ENCODE measurements around the gene ZNF37A.
"Not testable (repeated sequence)": the region's sequence is repeated elsewhere in the genome, so short reads cannot be mapped to it uniquely, and the experiment has no call there.

Gene ZNF37A
- long read RNA-seq, donor 1, result 0 reads
- long read RNA-seq, donor 2, result 0 reads
- long read RNA-seq, donor 3, partial matches to known transcripts, result 0 of 1 reads
- long read RNA-seq, donor 3, other reads (novel, unspliced or antisense), result 0 of 1 reads
- long read RNA-seq, donor 4, result 0 reads
- long read RNA-seq, donor 5, result 0 reads
- long read RNA-seq, donor 6, full-length matches to known transcripts, result 1 of 1 reads
- long read RNA-seq, donor 6, partial matches to known transcripts, result 0 of 1 reads
- long read RNA-seq, donor 6, other reads (novel, unspliced or antisense), result 0 of 1 reads
- long read RNA-seq, donor 7, full-length matches to known transcripts, result 2 of 2 reads
- long read RNA-seq, donor 7, partial matches to known transcripts, result 0 of 2 reads
- long read RNA-seq, donor 7, other reads (novel, unspliced or antisense), result 0 of 2 reads
- long read RNA-seq, donor 8, result 0 reads

DNA sequence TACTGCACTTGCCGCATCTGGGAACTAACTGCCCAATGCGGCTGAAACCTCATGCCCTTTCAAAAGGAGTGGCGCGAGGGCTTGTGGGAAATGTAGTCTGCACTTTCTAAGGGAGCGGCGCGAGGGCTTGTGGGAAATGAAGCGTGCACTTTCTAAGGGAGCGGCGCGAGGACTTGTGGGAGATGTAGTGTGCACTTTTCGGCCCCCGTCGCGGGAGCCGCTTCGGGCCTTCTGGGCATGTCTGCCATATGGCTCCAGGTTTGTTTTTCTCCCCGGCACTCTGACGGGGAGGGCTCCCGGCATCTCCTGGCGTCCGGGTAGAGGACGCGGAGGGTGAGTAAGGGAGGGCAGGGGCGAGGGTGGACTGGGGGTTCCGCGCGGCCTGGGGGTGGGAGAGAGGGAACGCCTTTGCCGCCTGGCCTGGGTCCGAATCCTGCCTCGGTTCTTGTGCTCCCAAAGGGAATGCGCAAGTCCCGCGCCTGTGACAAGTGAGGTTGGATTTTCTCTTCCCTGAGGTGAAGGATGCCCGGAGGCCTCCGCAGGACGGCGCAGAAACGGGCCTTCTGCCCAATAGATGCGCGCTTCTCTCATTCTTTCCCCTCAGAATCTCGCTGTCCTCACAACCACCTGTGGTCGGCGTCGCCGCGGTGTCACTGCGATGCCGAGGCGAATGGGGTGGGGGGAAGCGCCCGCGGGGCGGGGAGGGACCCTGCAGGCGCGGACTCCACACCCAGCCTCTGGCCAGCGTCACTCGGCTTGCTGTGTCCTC is at the start of gene ZNF37A:
TSS of gene ZNF37A (plus strand) at position 180 of the 769 bp plus-strand sequence. CDS start 2,281 bp downstream, outside the sequence.
- peak; percentile 79 for DNase-seq

DNA sequence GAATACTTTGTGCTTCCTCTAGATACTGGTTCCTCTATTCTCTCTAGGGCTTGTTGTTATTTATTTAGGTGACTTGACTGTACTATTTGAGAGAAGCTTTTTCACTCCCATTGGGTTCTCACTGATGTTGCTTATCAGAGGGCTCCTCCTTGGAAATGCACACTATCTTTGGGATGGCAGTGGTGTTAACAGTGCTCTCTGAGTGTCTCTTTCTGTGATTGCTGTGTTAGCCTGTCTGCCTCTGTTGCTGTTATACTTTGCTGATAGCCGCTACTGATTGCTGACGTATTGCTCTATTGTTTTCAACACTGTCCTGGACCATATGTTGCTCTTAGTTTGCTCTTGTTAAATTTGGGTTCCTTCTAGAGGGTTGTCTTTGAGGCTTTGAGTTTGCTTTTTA is 49.0 kb upstream of the ZNF37A start:
- DNase-seq, result no peak

DNA sequence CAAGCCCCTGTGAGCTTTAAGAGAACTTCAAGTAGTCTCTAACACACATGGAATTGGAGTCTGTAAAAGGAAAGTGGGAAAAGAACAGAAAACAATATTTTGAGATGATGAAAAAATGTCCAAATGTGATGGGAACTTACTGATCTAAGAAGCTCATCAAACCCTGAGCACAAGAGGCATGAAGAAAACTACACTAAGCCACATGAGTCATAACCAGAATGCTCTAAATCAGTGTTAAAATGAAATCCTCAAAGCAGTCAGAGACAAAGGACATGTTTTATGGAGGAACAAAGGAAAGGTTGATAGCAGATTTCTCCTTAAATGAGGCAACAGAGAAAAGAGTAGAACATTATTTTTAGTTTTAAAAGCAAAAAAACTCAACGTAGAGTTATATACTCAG is 46.5 kb upstream of the ZNF37A start:
- no peak for DNase-seq

GRCh38 chr10:38050212-38050611 is 43.9 kb upstream of the ZNF37A start:
- no peak for DNase-seq

- no peak for DNase-seq
Measured at GRCh38 chr10:38054361-38054797, 39.8 kb upstream of the ZNF37A start.

DNA sequence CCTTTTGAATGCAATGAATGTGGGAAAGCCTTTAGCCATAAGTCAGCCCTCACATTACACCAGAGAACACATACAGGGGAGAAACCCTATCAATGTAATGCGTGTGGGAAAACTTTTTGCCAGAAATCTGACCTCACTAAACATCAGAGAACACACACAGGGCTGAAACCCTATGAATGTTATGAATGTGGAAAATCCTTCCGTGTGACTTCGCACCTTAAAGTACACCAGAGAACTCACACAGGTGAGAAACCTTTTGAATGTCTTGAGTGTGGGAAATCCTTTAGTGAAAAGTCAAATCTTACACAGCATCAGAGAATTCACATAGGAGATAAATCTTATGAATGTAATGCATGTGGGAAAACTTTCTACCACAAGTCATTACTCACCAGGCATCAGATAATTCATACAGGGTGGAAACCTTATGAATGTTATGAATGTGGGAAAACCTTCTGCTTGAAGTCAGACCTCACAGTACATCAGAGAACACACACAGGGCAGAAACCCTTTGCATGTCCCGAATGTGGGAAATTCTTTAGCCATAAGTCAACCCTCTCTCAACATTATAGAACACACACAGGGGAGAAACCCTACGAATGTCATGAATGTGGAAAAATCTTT is 38.8 kb upstream of the ZNF37A start:
- not testable (repeated sequence) for DNase-seq

DNA sequence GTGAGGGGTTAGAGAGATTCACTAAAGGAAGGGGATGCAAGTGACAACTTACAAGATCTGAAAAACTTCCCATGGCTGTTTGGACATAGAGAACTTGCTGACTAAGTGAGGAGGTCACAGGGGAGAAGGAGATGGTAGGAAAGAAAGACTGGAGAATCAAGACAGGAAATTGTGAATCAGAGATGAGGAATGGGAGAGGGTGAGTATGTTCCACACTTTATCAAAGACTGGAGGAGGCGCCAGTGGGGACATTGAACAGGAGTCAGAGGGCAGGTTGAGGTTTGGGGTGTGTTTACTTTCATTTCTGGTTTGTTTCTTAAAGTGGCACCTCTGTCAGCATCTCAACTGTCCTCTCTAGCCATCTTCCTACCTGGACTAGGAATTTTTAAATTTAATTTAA is 24.5 kb upstream of the ZNF37A start:
- not testable (repeated sequence) for DNase-seq

GRCh38 chr10:38070501-38070900 is 23.6 kb upstream of the ZNF37A start:
- no peak for DNase-seq

GRCh38 chr10:38072552-38072951 is 21.6 kb upstream of the ZNF37A start:
- no peak for DNase-seq

DNA sequence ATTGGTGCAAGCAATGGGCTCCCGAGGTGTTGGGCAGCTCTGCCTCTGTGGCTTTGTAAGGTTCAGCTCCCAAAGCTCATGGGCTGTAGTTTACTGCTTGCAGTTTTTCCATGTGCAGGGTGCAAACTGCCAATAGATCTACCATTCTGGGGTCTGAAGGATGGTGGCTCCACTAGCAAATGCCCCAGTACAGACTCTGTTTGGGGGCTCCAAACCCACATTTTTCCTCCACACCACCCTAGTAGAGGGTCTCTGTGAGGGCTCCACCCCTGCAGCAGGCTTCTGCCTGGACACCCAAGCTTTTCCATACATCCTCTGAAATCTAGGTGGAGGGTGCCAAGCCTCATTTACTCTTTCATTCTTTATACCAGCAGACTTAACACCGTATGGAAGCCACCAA is 17.4 kb upstream of the ZNF37A start:
- DNase-seq, result no peak

DNA sequence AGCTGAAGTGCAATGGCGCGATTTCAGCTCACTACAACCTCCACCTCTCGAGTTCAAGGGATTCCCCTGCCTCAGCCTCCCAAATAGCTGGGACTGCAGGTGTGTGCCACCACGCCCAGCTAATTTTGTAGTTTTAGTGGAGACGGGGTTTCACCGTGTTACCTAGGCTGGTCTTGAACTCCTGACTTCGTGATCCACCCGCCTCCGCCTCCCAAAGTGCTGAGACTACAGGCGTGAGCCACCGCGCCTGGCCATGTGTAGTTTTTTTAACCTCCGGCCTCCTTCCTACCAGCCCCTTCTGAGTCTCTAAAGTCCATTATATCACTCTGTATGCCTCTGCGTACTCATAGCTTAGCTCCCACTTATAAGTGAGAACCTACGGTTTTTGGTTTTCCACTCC is 819 bp upstream of the ZNF37A start:
- DNase-seq, result not testable (repeated sequence)

- DNase-seq, result no peak
Measured at GRCh38 chr10:38093816-38094157, 350 bp upstream of the ZNF37A start.

- no peak for DNase-seq
Measured at GRCh38 chr10:38094927-38095574, 914 bp downstream of the ZNF37A start.

- no peak for DNase-seq
Measured at GRCh38 chr10:38102880-38103279, 8.7 kb downstream of the ZNF37A start.

DNA sequence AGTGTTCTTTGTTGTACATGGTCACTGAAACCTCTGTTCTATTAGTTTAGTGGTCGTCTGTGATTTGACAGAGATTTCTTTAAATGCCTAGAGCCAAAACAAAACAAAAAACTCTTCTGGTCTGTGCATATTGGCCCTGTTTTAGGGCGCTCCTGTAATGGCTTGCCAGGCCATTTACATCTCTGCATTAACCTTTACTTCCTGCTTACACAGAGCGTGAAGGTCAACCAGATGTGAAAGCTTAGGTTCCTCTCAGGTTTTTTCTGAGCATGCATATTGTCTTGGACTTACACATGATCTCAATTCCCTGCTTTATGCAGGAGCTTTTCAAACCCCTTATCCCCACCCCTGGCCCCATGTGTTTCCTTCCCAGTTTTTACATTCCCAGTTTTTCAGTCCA is 9.6 kb downstream of the ZNF37A start:
- no peak for DNase-seq

DNA sequence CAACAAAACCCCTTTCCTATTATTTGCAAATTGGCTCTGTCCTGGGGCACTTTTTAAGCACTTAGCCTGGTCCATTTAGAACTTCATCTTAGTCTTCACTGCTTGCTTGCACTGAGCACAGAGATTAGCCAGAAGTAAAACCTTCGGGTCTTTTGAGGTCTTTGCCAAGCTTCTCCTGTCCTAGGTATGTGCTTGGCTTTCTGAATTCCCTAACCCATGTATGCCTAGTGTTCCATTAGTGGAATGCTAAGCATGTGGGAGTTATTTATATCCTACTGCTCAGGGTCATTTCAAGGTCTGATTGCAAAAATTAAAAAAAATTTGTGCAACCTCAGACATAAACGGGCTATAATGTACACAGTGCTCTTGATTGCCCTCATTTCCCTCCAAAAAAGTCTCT is 18.0 kb downstream of the ZNF37A start:
- no peak for DNase-seq

DNA sequence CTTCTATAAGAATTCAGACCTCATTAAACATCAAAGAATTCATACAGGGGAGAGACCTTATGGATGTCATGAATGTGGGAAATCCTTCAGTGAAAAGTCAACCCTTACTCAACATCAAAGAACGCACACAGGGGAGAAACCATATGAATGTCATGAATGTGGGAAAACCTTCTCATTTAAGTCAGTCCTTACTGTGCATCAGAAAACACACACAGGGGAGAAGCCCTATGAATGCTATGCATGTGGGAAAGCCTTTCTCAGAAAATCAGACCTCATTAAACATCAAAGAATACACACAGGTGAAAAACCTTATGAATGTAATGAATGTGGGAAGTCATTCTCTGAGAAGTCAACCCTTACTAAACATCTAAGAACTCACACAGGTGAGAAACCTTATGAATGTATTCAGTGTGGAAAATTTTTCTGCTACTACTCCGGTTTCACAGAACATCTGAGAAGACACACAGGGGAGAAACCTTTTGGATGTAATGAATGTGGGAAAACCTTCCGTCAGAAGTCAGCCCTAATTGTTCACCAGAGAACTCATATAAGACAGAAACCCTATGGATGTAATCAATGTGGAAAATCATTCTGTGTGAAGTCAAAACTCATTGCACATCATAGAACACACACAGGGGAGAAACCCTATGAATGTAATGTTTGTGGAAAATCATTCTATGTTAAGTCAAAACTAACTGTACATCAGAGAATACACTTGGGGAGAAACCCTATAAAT is 24.1 kb downstream of the ZNF37A start:
- DNase-seq, result no peak

- DNase-seq, result no peak
Measured at GRCh38 chr10:38119038-38119437, 24.9 kb downstream of the ZNF37A start.

GRCh38 chr10:38127812-38128211 is 33.7 kb downstream of the ZNF37A start:
- no peak for DNase-seq

DNA sequence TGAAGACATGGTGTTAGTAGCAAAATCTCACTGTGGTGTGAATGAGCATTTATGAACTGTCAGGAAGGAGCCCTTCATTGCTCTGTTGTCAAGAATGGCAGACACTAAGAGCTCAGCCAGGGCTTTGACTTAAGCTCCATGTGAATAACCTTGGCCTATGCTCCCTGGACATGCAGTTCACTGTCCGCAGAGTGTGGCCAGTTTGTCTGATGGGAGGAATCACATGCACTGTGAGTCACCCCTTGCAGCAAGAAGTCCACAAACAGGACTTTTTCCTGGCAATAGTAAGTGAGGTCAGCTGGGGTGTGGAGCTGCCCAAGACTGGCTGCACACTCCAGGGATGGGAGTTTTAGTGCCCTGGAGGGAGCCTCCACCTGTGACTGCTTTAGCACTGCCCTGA is 49.5 kb downstream of the ZNF37A start:
- no peak for DNase-seq

DNA sequence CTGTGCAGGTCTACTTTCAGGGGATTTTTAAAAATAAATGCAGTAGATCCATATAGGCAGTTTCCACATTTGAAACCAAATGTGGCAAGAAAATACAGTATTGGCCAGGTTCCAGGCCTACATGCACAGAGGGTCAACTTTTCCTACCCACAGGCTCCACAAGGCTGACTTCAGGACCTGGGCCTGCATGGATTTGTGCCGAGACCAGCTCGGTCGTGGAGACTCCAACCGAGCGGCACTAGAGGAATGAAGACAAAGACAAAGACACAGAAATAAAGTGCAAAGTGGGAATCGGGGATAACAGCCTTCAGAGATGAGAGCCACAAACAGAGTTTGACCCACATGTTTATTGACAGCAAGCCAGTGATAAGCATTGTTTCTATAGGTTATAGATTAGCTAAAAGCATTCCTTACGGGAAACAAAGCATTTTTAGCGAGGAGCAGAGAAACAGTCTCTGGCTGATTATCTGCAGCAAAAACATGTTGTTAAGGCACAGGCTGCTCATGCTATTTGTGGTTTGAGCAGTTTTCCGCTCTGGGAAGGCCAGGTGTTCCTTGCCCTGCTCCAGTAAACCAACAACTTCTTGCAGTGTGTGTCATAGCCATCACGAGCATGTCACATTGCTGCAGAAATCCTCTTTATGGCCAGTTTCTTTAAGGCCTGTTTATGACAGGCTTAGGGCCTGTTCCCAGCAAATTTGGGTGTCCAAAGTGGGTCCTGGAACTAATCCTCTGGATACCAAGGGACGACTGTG is 52.6 kb downstream of the ZNF37A start:
- DNase-seq, result no peak
